Non-pigmented ciliary epithelial cell (primary cell): ENCODE data around the gene THBD.

ENCODE experiments used
- DNase-seq: peaks from one replicate; pipeline ENCODE4 v3.0.0-alpha.2; 2010; ENCODE audit warnings: low read depth

THBD gene

GRCh38 chr20:23084282-23084844, 34.9 kb upstream of the THBD start:
- no peak for DNase-seq

- DNase-seq, result no peak
These were observed 34.2 kb upstream of the THBD start for GRCh38 chr20:23083553-23084220.

- DNase-seq, result no peak
These were observed 33.5 kb upstream of the THBD start for GRCh38 chr20:23082846-23083552.

- DNase-seq, result no peak
These were observed 31.9 kb upstream of the THBD start for GRCh38 chr20:23081263-23081819.

GRCh38 chr20:23080521-23080920, 31.0 kb upstream of the THBD start:
- DNase-seq, result no peak

- no peak for DNase-seq
These were observed 30.5 kb upstream of the THBD start for GRCh38 chr20:23079926-23080325.

- no peak for DNase-seq
These were observed 29.5 kb upstream of the THBD start for GRCh38 chr20:23079016-23079351.

GRCh38 chr20:23078351-23079015, 29.0 kb upstream of the THBD start:
- peak; percentile 18 for DNase-seq

GRCh38 chr20:23077277-23077676, 27.8 kb upstream of the THBD start:
- no peak for DNase-seq

GRCh38 chr20:23074052-23074451, 24.6 kb upstream of the THBD start:
- DNase-seq, result no peak

- DNase-seq, result no peak
These were observed 23.6 kb upstream of the THBD start for GRCh38 chr20:23072892-23073586.

GRCh38 chr20:23071996-23072395, 22.5 kb upstream of the THBD start:
- DNase-seq, result no peak

GRCh38 chr20:23071398-23071797, 21.9 kb upstream of the THBD start:
- no peak for DNase-seq

GRCh38 chr20:23069108-23069507, 19.6 kb upstream of the THBD start:
- DNase-seq, result no peak

- no peak for DNase-seq
These were observed 18.8 kb upstream of the THBD start for GRCh38 chr20:23068283-23068682.

- no peak for DNase-seq
These were observed 17.3 kb upstream of the THBD start for GRCh38 chr20:23066772-23067171.

- DNase-seq, result no peak
These were observed 16.1 kb upstream of the THBD start for GRCh38 chr20:23065266-23066201.

- no peak for DNase-seq
These were observed 14.1 kb upstream of the THBD start for GRCh38 chr20:23063581-23063980.

GRCh38 chr20:23063168-23063567, 13.7 kb upstream of the THBD start:
- DNase-seq, result no peak

GRCh38 chr20:23062632-23063031, 13.2 kb upstream of the THBD start:
- DNase-seq, result no peak
